GM19023 (cell line): ENCODE results near the gene NINJ2.

Experiments used
- ATAC-seq: cut with Tn5 transposase; IDR thresholded peaks from one replicate; pipeline ENCODE4 v1.9.1; 2021; ENCODE audit warnings: mild to moderate bottlenecking, moderate library complexity; ENCODE audit not compliant: unreplicated experiment

The NINJ2 gene

GRCh38 chr12:535396-535795, 127.8 kb downstream of the NINJ2 start:
- no peak for ATAC-seq

- no peak for ATAC-seq
Measured at GRCh38 chr12:534216-534615, 129.0 kb downstream of the NINJ2 start.

- no peak for ATAC-seq
Measured at GRCh38 chr12:533718-534117, 129.5 kb downstream of the NINJ2 start.

GRCh38 chr12:532908-533565, 130.2 kb downstream of the NINJ2 start:
- ATAC-seq: no peak

- ATAC-seq: no peak
Measured at GRCh38 chr12:531951-532585, 131.2 kb downstream of the NINJ2 start.

- ATAC-seq: no peak
Measured at GRCh38 chr12:530821-531220, 132.4 kb downstream of the NINJ2 start.

GRCh38 chr12:530308-530707, 132.9 kb downstream of the NINJ2 start:
- ATAC-seq: no peak

- no peak for ATAC-seq
Measured at GRCh38 chr12:527729-528128, 135.5 kb downstream of the NINJ2 start.

- ATAC-seq: no peak
Measured at GRCh38 chr12:527241-527640, 136.0 kb downstream of the NINJ2 start.

- no peak for ATAC-seq
Measured at GRCh38 chr12:526089-526488, 137.2 kb downstream of the NINJ2 start.

- ATAC-seq: no peak
Measured at GRCh38 chr12:524167-524951, 138.9 kb downstream of the NINJ2 start.

- no peak for ATAC-seq
Measured at GRCh38 chr12:522692-523378, 140.4 kb downstream of the NINJ2 start.

GRCh38 chr12:520119-520518, 143.1 kb downstream of the NINJ2 start:
- ATAC-seq: no peak

- no peak for ATAC-seq
Measured at GRCh38 chr12:517538-517937, 145.7 kb downstream of the NINJ2 start.
